Measurements from ENCODE around the gene PEX7. TPM values are rescaled to one million over a fixed set of nuclear protein-coding genes. Genes with fewer than 3 reads are reported as not detected.

Gene PEX7
- polyA plus RNA-seq, 3 donors: 9.9 to 14.1 (median 12.6) TPM

DNA sequence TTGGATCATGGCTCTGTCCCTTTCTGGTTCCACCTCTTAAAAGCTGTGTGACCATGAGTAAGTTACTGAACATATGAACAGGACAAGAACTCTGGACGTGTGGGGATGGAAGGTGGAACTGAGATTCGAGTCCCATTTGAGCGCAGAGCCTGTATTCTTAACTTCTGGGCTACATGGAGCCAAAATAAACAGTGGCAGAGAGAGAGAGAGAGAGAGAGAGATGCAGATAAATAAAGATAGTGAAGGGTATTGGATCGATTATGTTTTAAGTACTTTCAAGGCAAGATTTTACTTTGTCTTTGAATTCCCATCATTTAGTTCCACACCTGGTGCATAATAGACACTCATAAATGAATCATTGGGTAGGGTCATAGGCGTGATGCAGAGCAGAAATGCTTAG lies 139.5 kb downstream of the PEX7 start:
- DNase-seq (ENCODE audit: extremely low read depth in 1 of 11, low read depth in 9 of 11, low spot score in 4 of 11): no peak

DNA sequence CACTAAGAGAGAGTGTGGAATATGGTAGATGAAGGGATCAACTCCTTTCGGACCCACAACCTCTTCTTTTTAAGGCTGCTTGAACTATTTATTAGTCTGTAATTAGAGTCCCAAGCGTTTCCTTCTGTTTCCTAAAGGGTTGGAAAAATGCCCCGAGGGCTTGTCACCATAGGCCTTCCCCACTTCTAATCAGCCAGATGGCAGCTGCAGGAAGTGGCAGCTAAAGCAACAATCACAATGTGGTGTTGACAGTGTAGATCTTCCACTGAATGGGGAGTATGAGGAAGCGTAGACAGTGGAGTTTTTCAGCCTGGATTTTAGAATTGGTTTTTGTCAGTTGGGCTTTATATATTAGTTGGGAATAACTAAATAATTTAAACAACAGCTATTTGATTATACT lies 140.3 kb downstream of the PEX7 start:
- DNase-seq (ENCODE audit: extremely low read depth in 1 of 11, low read depth in 9 of 11, low spot score in 4 of 11): no peak

DNA sequence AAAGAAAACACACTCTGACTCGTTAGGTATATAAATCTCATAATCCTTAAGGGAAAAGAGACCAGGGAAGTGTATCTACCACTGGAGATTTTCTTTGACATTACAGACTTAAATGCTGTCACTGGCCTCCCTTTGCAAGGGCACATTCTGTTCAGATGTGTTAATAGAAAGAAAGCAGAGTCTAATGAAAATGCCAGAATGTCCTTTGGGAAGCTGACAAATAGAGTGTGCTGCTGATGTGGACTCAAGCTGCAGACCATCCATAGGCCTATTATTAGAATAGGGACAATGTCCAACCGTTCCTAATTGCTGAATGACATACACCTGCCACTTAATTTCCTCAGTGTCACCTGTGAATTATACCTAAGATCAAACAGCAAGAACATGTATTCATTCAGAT lies 140.9 kb downstream of the PEX7 start:
- DNase-seq (ENCODE audit: extremely low read depth in 1 of 11, low read depth in 9 of 11, low spot score in 4 of 11): no peak

Other genes starting within 250 kb of the PEX7 start
- gene MAP3K5, start 30.1 kb upstream of the PEX7 start, polyA plus RNA-seq (ENCODE audit: insufficient read length in 3 of 3): 1 to 10 TPM; 5.1 to 10.0 (median 5.6) TPM
- under 1 TPM in 2 of 3 donors, not detected in 1; 0.19 to 0.31 TPM for gene SLC35D3, start 99.7 kb downstream of the PEX7 start, polyA plus RNA-seq (ENCODE audit: insufficient read length in 3 of 3)
- 1 to 10 TPM; 1.1 to 3.1 (median 1.5) TPM for gene IL20RA, start 222.4 kb downstream of the PEX7 start, polyA plus RNA-seq (ENCODE audit: insufficient read length in 3 of 3)

Data from renal cortex interstitium (tissue), 11 donors.